ENCODE results near the gene PAXX.

- TF ChIP-seq POLR2A (IDR thresholded peaks at IDR 0.05): no peak
- TF ChIP-seq, protein P1, sequence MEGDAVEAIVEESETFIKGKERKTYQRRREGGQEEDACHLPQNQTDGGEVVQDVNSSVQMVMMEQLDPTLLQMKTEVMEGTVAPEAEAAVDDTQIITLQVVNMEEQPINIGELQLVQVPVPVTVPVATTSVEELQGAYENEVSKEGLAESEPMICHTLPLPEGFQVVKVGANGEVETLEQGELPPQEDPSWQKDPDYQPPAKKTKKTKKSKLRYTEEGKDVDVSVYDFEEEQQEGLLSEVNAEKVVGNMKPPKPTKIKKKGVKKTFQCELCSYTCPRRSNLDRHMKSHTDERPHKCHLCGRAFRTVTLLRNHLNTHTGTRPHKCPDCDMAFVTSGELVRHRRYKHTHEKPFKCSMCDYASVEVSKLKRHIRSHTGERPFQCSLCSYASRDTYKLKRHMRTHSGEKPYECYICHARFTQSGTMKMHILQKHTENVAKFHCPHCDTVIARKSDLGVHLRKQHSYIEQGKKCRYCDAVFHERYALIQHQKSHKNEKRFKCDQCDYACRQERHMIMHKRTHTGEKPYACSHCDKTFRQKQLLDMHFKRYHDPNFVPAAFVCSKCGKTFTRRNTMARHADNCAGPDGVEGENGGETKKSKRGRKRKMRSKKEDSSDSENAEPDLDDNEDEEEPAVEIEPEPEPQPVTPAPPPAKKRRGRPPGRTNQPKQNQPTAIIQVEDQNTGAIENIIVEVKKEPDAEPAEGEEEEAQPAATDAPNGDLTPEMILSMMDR (IDR thresholded peaks at IDR 0.05): no peak
These were observed 38.6 kb downstream of the PAXX start for GRCh38 chr9:137030538-137031527.

All from transverse colon (tissue), 3 donors.